Smooth muscle cell (in vitro differentiated cells): ENCODE data around the gene ZNF215. TPM values are rescaled to one million over a fixed set of nuclear protein-coding genes. Genes with fewer than 3 reads are reported as not detected.
"Not testable (repeated sequence)": the region's sequence is repeated elsewhere in the genome, so short reads cannot be mapped to it uniquely, and the experiment has no call there.

Experiments
- DNase-seq: peaks from one replicate; lab custom pipeline; 2025; ENCODE audit not compliant: unreplicated experiment; lab: John Stamatoyannopoulos, UW
- H2AFZ ChIP-seq: fragments of 200-600 bp; sonication (generic); 2 replicates; pipeline ENCODE4 v1.6.0; 2016; ENCODE audit warnings: antibody characterized with exemption, low read depth, mild to moderate bottlenecking
- H3F3A ChIP-seq: fragments of 200-600 bp; sonication (generic); 2 replicates; pipeline ENCODE4 v1.6.0; 2017; ENCODE audit warnings: antibody characterized with exemption, low read depth
- H3K27ac ChIP-seq: fragments of 200-600 bp; sonication (generic); 2 replicates; pipeline ENCODE4 v1.5.1; 2016; ENCODE audit warnings: low read depth, mild to moderate bottlenecking
- H3K27me3 ChIP-seq: fragments of 200-600 bp; sonication (generic); 2 replicates; pipeline ENCODE4 v1.6.1; 2016; ENCODE audit warnings: low read depth, mild to moderate bottlenecking
- H3K36me3 ChIP-seq: fragments of 200-600 bp; sonication (generic); 2 replicates; pipeline ENCODE4 v1.5.1; 2016; ENCODE audit warnings: low read depth
- H3K4me1 ChIP-seq: fragments of 200-600 bp; sonication (generic); 2 replicates; pipeline ENCODE4 v1.5.1; 2016; ENCODE audit warnings: low read depth
- H3K4me2 ChIP-seq: fragments of 200-600 bp; sonication (generic); 2 replicates; pipeline ENCODE4 v1.6.0; 2016; ENCODE audit warnings: mild to moderate bottlenecking
- H3K4me3 ChIP-seq: fragments of 200-600 bp; sonication (generic); 2 replicates; pipeline ENCODE4 v1.5.1; 2016; ENCODE audit warnings: mild to moderate bottlenecking
- H3K79me2 ChIP-seq: fragments of 200-600 bp; sonication (generic); 2 replicates; pipeline ENCODE4 v1.6.0; 2016; ENCODE audit warnings: low read depth, mild to moderate bottlenecking
- H3K9ac ChIP-seq: fragments of 200-600 bp; sonication (generic); 2 replicates; pipeline ENCODE4 v1.6.0; 2016; ENCODE audit warnings: low read depth
- H3K9me3 ChIP-seq: fragments of 200-600 bp; sonication (generic); replicated peaks from 2 replicates; pipeline ENCODE4 v1.5.1; 2016; ENCODE audit warnings: low read depth
- H4K20me1 ChIP-seq: fragments of 200-600 bp; sonication (generic); 2 replicates; pipeline ENCODE4 v1.6.0; 2016; ENCODE audit warnings: low read depth
- WGBS: methylation state at CpG from one replicate; pipeline ENCODE4 v1.1.7; 2016; ENCODE audit warnings: low lambda C conversion rate; 5-methylcytosine and 5-hydroxymethylcytosine counted together
- polyA plus RNA-seq: library from polyadenylated mRNA; unstranded; fragments of >200 nt; fragmentation: Nextera tagmentation; extraction: Ambion mirVana; gene quantifications from 2 replicates; pipeline ENCODE4 v1.2.1, GENCODE V29; 2016
- total RNA-seq: library from RNA; depleted of rRNA; stranded (reverse); fragments of >200 nt; gene quantifications from 2 replicates; pipeline ENCODE4 v1.2.3, GENCODE V29; 2014
- TF ChIP-seq, protein P1 (sequence below): fragments of 200-600 bp; sonication (generic); IDR thresholded peaks from 2 replicates; pipeline ENCODE4 v1.5.1; 2017; ENCODE audit warnings: borderline replicate concordance, mild to moderate bottlenecking, antibody characterized with exemption; ENCODE audit not compliant: insufficient read depth, poor library complexity, severe bottlenecking

The ZNF215 gene
- total and polyA plus RNA-seq, 2 experiments from 2014 or later, result 2.8 to 9.1 TPM

DNA sequence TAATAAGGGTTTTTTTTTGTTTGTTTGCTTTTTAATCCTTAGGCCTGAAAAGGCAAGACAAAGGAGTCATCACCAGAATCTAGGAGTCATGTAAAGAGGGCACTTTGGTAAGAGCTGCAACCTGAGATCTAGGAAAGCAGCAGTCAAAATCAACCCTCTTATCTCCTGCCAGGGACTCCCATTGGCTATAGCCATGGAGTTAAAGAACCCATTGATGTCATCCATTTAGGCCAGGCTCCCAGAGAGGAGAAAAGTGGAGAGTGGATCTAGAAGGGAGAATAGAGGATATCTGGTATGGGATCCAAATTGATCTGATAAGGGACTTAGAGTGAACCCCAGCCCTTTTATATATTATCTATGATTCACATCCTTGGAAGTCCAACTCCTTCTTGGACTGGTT, 35.9 kb downstream of the ZNF215 start:
- Histone ChIP-seq H3K79me2 (no peaks in the 10 kb centered on the region), H3K4me3 (no peak overlapping the region), H2AFZ (no peak overlapping the region), H3K4me2 (no peak overlapping the region), H3K9me3 (no peaks in the 10 kb centered on the region), H3K36me3 (no peaks in the 10 kb centered on the region), H3K4me1 (no peaks in the 10 kb centered on the region), H3K27me3 (no peaks in the 10 kb centered on the region), H3F3A (no peaks in the 10 kb centered on the region), H4K20me1 (no peaks in the 10 kb centered on the region), H3K9ac (no peak overlapping the region), H3K27ac (no peak overlapping the region)
- no peak for DNase-seq
- TF ChIP-seq, protein P1, sequence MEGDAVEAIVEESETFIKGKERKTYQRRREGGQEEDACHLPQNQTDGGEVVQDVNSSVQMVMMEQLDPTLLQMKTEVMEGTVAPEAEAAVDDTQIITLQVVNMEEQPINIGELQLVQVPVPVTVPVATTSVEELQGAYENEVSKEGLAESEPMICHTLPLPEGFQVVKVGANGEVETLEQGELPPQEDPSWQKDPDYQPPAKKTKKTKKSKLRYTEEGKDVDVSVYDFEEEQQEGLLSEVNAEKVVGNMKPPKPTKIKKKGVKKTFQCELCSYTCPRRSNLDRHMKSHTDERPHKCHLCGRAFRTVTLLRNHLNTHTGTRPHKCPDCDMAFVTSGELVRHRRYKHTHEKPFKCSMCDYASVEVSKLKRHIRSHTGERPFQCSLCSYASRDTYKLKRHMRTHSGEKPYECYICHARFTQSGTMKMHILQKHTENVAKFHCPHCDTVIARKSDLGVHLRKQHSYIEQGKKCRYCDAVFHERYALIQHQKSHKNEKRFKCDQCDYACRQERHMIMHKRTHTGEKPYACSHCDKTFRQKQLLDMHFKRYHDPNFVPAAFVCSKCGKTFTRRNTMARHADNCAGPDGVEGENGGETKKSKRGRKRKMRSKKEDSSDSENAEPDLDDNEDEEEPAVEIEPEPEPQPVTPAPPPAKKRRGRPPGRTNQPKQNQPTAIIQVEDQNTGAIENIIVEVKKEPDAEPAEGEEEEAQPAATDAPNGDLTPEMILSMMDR, result no peak

DNA sequence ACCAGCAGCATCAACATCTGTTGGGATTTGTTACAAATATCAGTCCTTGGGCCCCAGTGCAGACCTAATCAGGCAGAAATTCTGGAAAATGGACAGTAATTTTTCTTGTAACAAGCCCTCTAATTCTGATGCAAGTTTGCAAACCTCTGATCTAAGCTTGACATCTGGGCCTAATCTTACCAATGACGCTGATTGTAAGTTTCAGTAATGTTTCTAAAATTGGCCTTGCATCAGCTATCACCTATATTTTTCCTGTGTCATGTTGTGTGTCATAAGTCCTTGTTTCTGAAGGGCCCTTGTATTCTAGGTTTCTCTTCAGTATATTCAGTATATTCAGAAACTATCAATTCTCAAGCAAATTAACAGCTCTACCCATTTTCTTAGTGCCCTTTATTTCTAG, 36.4 kb downstream of the ZNF215 start:
- DNase-seq, result no peak
- Histone ChIP-seq H3K4me1 (no peaks in the 10 kb centered on the region), H3K27ac (no peak overlapping the region), H3K9ac (no peak overlapping the region), H3K9me3 (no peaks in the 10 kb centered on the region), H3K79me2 (no peaks in the 10 kb centered on the region), H3K36me3 (no peaks in the 10 kb centered on the region), H3K4me3 (no peak overlapping the region), H2AFZ (no peak overlapping the region), H3K27me3 (no peaks in the 10 kb centered on the region), H3F3A (no peaks in the 10 kb centered on the region), H4K20me1 (no peaks in the 10 kb centered on the region), H3K4me2 (no peak overlapping the region)
- TF ChIP-seq, protein P1, result no peak
- 93% methylated on average over 1 of the region's 1 CpG for WGBS

DNA sequence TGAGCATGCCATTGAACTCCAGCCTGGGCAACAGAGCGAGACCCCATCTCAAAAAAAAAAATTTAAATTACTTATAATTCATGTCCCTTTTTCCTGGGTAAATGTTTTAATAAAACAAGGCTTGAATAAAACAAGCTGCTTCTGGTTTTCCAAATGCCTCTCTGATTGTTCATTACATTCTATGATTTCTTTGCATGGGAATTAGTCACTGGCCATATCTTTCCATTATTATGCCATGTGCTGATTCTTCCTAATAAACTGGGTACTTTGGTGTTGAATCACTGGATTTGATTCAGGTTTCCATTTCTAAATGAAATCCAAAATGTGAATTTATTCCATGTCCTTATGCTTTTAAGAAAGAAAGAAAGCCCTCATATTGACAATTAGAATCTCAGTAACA, 42.6 kb downstream of the ZNF215 start:
- 93% methylated on average over 1 of the region's 1 CpG for WGBS

DNA sequence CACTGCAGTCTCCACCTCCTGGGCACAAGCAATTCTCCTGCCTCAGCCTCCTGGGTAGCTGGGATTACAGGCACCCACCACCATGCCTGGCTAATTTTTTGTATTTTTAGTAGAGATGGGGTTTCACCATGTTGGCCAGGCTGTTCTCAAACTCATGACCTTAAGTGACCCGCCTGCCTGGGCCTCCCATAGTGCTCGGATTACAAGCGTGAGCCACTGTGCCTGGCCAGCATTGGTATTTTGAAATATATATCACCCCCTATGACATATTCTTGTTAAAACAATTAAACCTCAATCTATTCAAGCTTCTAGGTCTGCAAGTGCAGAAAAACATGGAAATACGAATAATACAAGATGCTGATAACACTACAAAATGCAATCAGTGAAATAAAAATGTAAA, 43.6 kb downstream of the ZNF215 start:
- not testable (repeated sequence) for H3K36me3 ChIP-seq, DNase-seq, H3K4me3 ChIP-seq, H3K4me1 ChIP-seq, H3K9me3 ChIP-seq, H2AFZ ChIP-seq, H3F3A ChIP-seq, H4K20me1 ChIP-seq, H3K79me2 ChIP-seq, H3K27me3 ChIP-seq, H3K4me2 ChIP-seq, H3K27ac ChIP-seq, H3K9ac ChIP-seq
- 87% methylated on average over 4 of the region's 4 CpGs for WGBS

More for the DNA sequence above, 42.6 kb downstream of the ZNF215 start:
- Histone ChIP-seq H2AFZ (no peak overlapping the region), H3K27me3 (no peaks in the 10 kb centered on the region), H3K4me1 (no peaks in the 10 kb centered on the region), H3K4me2 (no peak overlapping the region), H3F3A (no peaks in the 10 kb centered on the region), H3K9me3 (no peaks in the 10 kb centered on the region), H3K27ac (no peak overlapping the region), H3K36me3 (no peaks in the 10 kb centered on the region), H3K9ac (no peak overlapping the region), H3K79me2 (no peaks in the 10 kb centered on the region), H4K20me1 (no peaks in the 10 kb centered on the region), H3K4me3 (no peak overlapping the region)
- DNase-seq, result no peak
- TF ChIP-seq, protein P1, result no peak
